RWPE1 (cell line): Measurements from ENCODE around the gene RNPEP.

Experiments
- CTCF ChIA-PET: fragments of 350-600 bp; sonication (Branson Sonifier 250); formaldehyde crosslinking; extraction: SDS; loops from one replicate; lab custom pipeline; 2021; lab: Yijun Ruan, JAX
- POLR2A ChIA-PET: fragments of 400-600 bp; formaldehyde crosslinking; extraction: SDS; loops from one replicate; lab custom pipeline; 2020; ENCODE audit warnings: antibody characterized with exemption; ENCODE audit not compliant: low non-redundant PET; lab: Yijun Ruan, JAX
- DNase-seq: peaks from one replicate; pipeline ENCODE4 v3.0.0; 2012; ENCODE audit warnings: low spot score
- H3K27ac ChIP-seq: fragments of 450-650 bp; 2 replicates; pipeline ENCODE4 v1.5.1; 2017
- CTCF ChIP-seq: fragments of 450-650 bp; conservative IDR thresholded peaks from 2 replicates; pipeline ENCODE4 v1.5.1; 2017; ENCODE audit warnings: low read depth, mild to moderate bottlenecking

RNPEP gene

GRCh38 chr1:201946224-201946908 is 36.1 kb upstream of the RNPEP start, which contains the start of gene LMOD1:
TSS of gene LMOD1 (minus strand) at chr1:201946548. CDS start at chr1:201946340, 208 bp downstream.
- no peak for DNase-seq
- no peak within 1 kb of the TSS for H3K27ac ChIP-seq
- no peak for TF ChIP-seq CTCF
- ChIA-PET CTCF (interaction anchor here (0.6 to 1.7 kb wide), 5 partner anchors 26 to 177 kb away, joined by 3 to 21 read pairs (median 3); no protein-coding TSS in a partner anchor), POLR2A (interaction anchor here (1.5 kb wide), 1 partner anchor 9 kb away, joined by 5 read pairs; the partner anchor contains the start of gene TIMM17A)

GRCh38 chr1:201947697-201948008 is 34.8 kb upstream of the RNPEP start:
- ChIA-PET CTCF (no interaction called here), POLR2A (no interaction called here)
- DNase-seq = no peak
- TF ChIP-seq CTCF = no peak
- H3K27ac ChIP-seq = no peak overlapping the region

- no peak for DNase-seq
- H3K27ac ChIP-seq = no peak overlapping the region
- ChIA-PET CTCF (interaction anchor here (0.5 to 1.5 kb wide), 7 partner anchors 24 to 209 kb away, joined by 3 to 5 read pairs (median 4); no protein-coding TSS in a partner anchor), POLR2A (no interaction called here)
- TF ChIP-seq CTCF = no peak
These were observed 33.0 kb upstream of the RNPEP start for GRCh38 chr1:201949491-201949890.

- no peak for TF ChIP-seq CTCF
- H3K27ac ChIP-seq = peak overlapping the region; percentile 71
- POLR2A ChIA-PET = interaction anchor here (0.6 to 1.5 kb wide), 6 partner anchors 10 to 68 kb away, joined by 3 to 15 read pairs (median 7); no protein-coding TSS in a partner anchor
- no peak for DNase-seq
- CTCF ChIA-PET = interaction anchor here (0.5 to 1.0 kb wide), 4 partner anchors 15 to 69 kb away, joined by 3 to 7 read pairs (median 3); no protein-coding TSS in a partner anchor
These were observed 28.0 kb upstream of the RNPEP start for GRCh38 chr1:201954263-201955008.

GRCh38 chr1:201955009-201955728 is 27.3 kb upstream of the RNPEP start, which contains the start of gene TIMM17A:
TSS of gene TIMM17A (plus strand) at chr1:201955503. CDS start at chr1:201955527, 24 bp downstream.
- ChIA-PET CTCF (interaction anchor here (0.5 to 0.7 kb wide), 2 partner anchors 15 to 17 kb away, joined by 3 to 7 read pairs; no protein-coding TSS in a partner anchor), POLR2A (interaction anchor here (0.6 to 1.5 kb wide), 6 partner anchors 9 to 68 kb away, joined by 3 to 15 read pairs (median 6); partner anchors contain the start of gene LMOD1)
- H3K27ac ChIP-seq = peak within 1 kb of the TSS; percentile 71
- TF ChIP-seq CTCF = no peak
- DNase-seq = peak; percentile 99
